Neural progenitor cell (in vitro differentiated cells): Measurements from ENCODE around the gene SRCIN1.

Experiments used
- CTCF ChIP-seq: fragments of 200-600 bp; sonication (generic); IDR thresholded peaks from 2 replicates; pipeline ENCODE4 v1.5.1; 2017; ENCODE audit warnings: antibody characterized with exemption, mild to moderate bottlenecking
- EZH2phosphoT487 ChIP-seq: fragments of 200-600 bp; sonication (generic); IDR thresholded peaks from 2 replicates; pipeline ENCODE4 v1.6.1; 2017; ENCODE audit warnings: antibody characterized with exemption

GRCh38 chr17:38617074-38617860 is 11.5 kb upstream of the SRCIN1 start:
- TF ChIP-seq EZH2phosphoT487 (no peak), CTCF (no peak)
